Panc1 (cell line): ENCODE measurements around the gene LBH.

Experiments
- CTCF ChIP-seq: fragments of 450-650 bp; IDR thresholded peaks from 2 replicates; pipeline ENCODE4 v1.5.1; 2017; ENCODE audit warnings: mild to moderate bottlenecking
- REST ChIP-seq, 2 experiments: IDR thresholded peaks; 2 replicates each; pipeline ENCODE4 v1.6.1; 2011 to 2012; ENCODE audit warnings: low read depth in 2 of 2, control low read depth in 1 of 2, low read length in 1 of 2, mild to moderate bottlenecking in 1 of 2, moderate library complexity in 1 of 2; ENCODE audit not compliant: insufficient read depth in 1 of 2

DNA sequence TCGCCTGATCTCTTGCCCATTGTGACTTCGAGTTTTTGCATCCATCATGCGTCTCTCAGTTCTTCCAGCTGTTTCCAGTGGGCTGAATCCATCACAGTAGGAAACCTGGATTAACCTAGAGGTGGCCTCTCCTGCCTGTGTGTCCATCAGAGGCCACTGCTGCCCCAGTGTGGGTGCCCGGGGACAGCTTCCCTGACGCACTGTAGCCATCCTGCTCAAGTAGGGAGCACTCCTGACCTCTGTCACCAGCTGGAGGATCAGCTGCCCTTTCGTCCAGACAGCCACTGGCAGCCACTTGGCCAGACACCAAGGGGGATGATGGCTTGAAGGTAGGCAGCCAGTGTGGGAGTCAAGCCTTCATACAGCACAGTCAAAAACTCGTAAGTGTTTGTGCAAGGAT is 36.9 kb upstream of the LBH start:
- TF ChIP-seq REST (IDR thresholded peaks at IDR 0.05; ENCODE audit: insufficient read depth in 1 of 2, low read depth in 2 of 2, low read length in 1 of 2) (no peak), CTCF (no peak)
